Smooth muscle cell (in vitro differentiated cells): ENCODE data around the gene MB21D2. TPM values are rescaled to one million over a fixed set of nuclear protein-coding genes. Genes with fewer than 3 reads are reported as not detected.

Experiments used
- DNase-seq: peaks from one replicate; lab custom pipeline; 2025; ENCODE audit not compliant: unreplicated experiment; lab: John Stamatoyannopoulos, UW
- H2AFZ ChIP-seq: fragments of 200-600 bp; sonication (generic); 2 replicates; pipeline ENCODE4 v1.6.0; 2016; ENCODE audit warnings: antibody characterized with exemption, low read depth, mild to moderate bottlenecking
- H3F3A ChIP-seq: fragments of 200-600 bp; sonication (generic); 2 replicates; pipeline ENCODE4 v1.6.0; 2017; ENCODE audit warnings: antibody characterized with exemption, low read depth
- H3K27ac ChIP-seq: fragments of 200-600 bp; sonication (generic); 2 replicates; pipeline ENCODE4 v1.5.1; 2016; ENCODE audit warnings: low read depth, mild to moderate bottlenecking
- H3K27me3 ChIP-seq: fragments of 200-600 bp; sonication (generic); 2 replicates; pipeline ENCODE4 v1.6.1; 2016; ENCODE audit warnings: low read depth, mild to moderate bottlenecking
- H3K36me3 ChIP-seq: fragments of 200-600 bp; sonication (generic); 2 replicates; pipeline ENCODE4 v1.5.1; 2016; ENCODE audit warnings: low read depth
- H3K4me1 ChIP-seq: fragments of 200-600 bp; sonication (generic); 2 replicates; pipeline ENCODE4 v1.5.1; 2016; ENCODE audit warnings: low read depth
- H3K4me2 ChIP-seq: fragments of 200-600 bp; sonication (generic); 2 replicates; pipeline ENCODE4 v1.6.0; 2016; ENCODE audit warnings: mild to moderate bottlenecking
- H3K4me3 ChIP-seq: fragments of 200-600 bp; sonication (generic); 2 replicates; pipeline ENCODE4 v1.5.1; 2016; ENCODE audit warnings: mild to moderate bottlenecking
- H3K79me2 ChIP-seq: fragments of 200-600 bp; sonication (generic); 2 replicates; pipeline ENCODE4 v1.6.0; 2016; ENCODE audit warnings: low read depth, mild to moderate bottlenecking
- H3K9ac ChIP-seq: fragments of 200-600 bp; sonication (generic); 2 replicates; pipeline ENCODE4 v1.6.0; 2016; ENCODE audit warnings: low read depth
- H3K9me3 ChIP-seq: fragments of 200-600 bp; sonication (generic); replicated peaks from 2 replicates; pipeline ENCODE4 v1.5.1; 2016; ENCODE audit warnings: low read depth
- H4K20me1 ChIP-seq: fragments of 200-600 bp; sonication (generic); 2 replicates; pipeline ENCODE4 v1.6.0; 2016; ENCODE audit warnings: low read depth
- WGBS: methylation state at CpG from one replicate; pipeline ENCODE4 v1.1.7; 2016; ENCODE audit warnings: low lambda C conversion rate; 5-methylcytosine and 5-hydroxymethylcytosine counted together
- polyA plus RNA-seq: library from polyadenylated mRNA; unstranded; fragments of >200 nt; fragmentation: Nextera tagmentation; extraction: Ambion mirVana; gene quantifications from 2 replicates; pipeline ENCODE4 v1.2.1, GENCODE V29; 2016
- total RNA-seq: library from RNA; depleted of rRNA; stranded (reverse); fragments of >200 nt; gene quantifications from 2 replicates; pipeline ENCODE4 v1.2.3, GENCODE V29; 2014
- TF ChIP-seq, protein P1 (sequence below): fragments of 200-600 bp; sonication (generic); IDR thresholded peaks from 2 replicates; pipeline ENCODE4 v1.5.1; 2017; ENCODE audit warnings: borderline replicate concordance, mild to moderate bottlenecking, antibody characterized with exemption; ENCODE audit not compliant: insufficient read depth, poor library complexity, severe bottlenecking

The MB21D2 gene
- total and polyA plus RNA-seq, 2 experiments from 2014 or later: 5.2 to 17.1 TPM

DNA sequence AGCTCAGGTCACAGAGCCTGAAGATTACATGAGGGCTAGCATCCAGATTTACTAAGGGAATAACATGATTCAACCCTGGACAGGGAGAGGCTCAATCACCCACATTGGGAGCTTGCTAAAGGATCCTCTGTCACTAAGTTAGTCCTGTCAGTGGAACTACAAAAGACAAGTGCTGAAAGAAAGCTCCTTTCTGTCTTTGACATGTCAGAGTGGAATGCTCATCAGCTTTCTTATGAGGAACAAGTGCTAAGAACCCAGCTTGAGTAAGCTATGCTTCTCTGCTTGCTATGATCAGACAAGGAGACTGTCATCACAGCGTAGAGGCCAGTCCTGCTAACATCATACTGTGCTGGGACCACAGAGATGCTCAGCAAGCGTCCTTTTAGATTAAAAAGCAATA is 74.5 kb downstream of the MB21D2 start:
- no peak for DNase-seq
- Histone ChIP-seq H2AFZ (no peak overlapping the region), H3K9me3 (no peaks in the 10 kb centered on the region), H4K20me1 (peaks cover 19% of the 10 kb centered on the region), H3K36me3 (no peaks in the 10 kb centered on the region), H3K4me1 (peaks cover 4% of the 10 kb centered on the region), H3K79me2 (peaks cover 60% of the 10 kb centered on the region), H3K4me3 (no peak overlapping the region), H3K4me2 (no peak overlapping the region), H3K9ac (no peak overlapping the region), H3F3A (no peaks in the 10 kb centered on the region), H3K27me3 (no peaks in the 10 kb centered on the region), H3K27ac (no peak overlapping the region)
- TF ChIP-seq, protein P1, sequence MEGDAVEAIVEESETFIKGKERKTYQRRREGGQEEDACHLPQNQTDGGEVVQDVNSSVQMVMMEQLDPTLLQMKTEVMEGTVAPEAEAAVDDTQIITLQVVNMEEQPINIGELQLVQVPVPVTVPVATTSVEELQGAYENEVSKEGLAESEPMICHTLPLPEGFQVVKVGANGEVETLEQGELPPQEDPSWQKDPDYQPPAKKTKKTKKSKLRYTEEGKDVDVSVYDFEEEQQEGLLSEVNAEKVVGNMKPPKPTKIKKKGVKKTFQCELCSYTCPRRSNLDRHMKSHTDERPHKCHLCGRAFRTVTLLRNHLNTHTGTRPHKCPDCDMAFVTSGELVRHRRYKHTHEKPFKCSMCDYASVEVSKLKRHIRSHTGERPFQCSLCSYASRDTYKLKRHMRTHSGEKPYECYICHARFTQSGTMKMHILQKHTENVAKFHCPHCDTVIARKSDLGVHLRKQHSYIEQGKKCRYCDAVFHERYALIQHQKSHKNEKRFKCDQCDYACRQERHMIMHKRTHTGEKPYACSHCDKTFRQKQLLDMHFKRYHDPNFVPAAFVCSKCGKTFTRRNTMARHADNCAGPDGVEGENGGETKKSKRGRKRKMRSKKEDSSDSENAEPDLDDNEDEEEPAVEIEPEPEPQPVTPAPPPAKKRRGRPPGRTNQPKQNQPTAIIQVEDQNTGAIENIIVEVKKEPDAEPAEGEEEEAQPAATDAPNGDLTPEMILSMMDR: no peak
- WGBS: 94% methylated on average over 2 of the region's 2 CpGs

DNA sequence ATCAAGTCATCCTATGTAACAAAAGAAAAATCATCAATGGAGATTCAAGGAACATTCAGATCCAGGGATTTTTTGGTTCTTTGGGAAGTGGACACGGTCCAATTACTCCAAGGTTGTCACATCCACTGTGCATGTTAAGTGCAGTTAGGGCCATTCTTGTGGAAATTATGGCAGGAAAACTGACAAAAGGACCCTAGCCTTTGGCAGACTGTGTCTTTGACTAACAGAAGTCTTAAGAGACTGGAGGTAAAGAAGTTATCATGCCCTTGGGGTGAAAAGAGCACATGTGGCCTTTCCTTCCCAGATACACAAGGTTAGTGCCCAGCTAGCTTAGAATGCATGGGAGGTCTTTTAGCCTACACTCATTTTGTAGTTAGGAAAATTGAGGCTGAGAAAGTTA is 74.9 kb downstream of the MB21D2 start:
- H2AFZ ChIP-seq: no peak overlapping the region

DNA sequence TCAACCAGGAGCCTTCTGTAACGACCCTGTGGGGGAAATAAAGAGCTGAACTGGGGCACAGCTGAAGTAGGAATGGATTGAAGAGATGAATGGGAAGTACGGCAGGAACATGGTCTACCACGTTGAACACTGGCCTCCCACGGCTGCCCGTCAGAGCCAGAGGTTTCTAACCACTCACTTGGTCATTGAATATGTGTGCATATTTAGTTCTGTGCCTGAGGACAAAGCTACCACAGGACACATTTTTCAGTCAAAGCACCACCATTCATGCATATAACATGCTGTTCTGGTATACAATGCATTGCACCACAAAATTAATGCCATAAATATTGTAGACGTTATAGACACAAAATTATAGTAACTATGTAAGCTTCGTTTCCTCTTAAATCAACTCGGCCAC is 75.5 kb downstream of the MB21D2 start:
- H3K4me2 ChIP-seq: no peak overlapping the region
- H3K27me3 ChIP-seq: no peaks in the 10 kb centered on the region
- TF ChIP-seq, protein P1: no peak
- H2AFZ ChIP-seq: no peak overlapping the region
- H3K9ac ChIP-seq: no peak overlapping the region
- peaks cover 67% of the 10 kb centered on the region for H3K79me2 ChIP-seq
- no peaks in the 10 kb centered on the region for H3K9me3 ChIP-seq
- WGBS: 89% methylated on average over 8 of the region's 8 CpGs
- H3F3A ChIP-seq: no peaks in the 10 kb centered on the region
- H3K4me3 ChIP-seq: no peak overlapping the region
- peaks cover 19% of the 10 kb centered on the region for H4K20me1 ChIP-seq
- no peak for DNase-seq
- no peaks in the 10 kb centered on the region for H3K4me1 ChIP-seq
- H3K36me3 ChIP-seq: no peaks in the 10 kb centered on the region
- H3K27ac ChIP-seq: no peak overlapping the region

More for the DNA sequence above, 74.9 kb downstream of the MB21D2 start:
- WGBS: 94% methylated on average over 1 of the region's 1 CpG
- H3F3A ChIP-seq: no peaks in the 10 kb centered on the region
- no peaks in the 10 kb centered on the region for H3K4me1 ChIP-seq
- H3K27ac ChIP-seq: no peak overlapping the region
- H4K20me1 ChIP-seq: peaks cover 19% of the 10 kb centered on the region
- no peaks in the 10 kb centered on the region for H3K27me3 ChIP-seq
- H3K9me3 ChIP-seq: no peaks in the 10 kb centered on the region
- no peak overlapping the region for H3K4me2 ChIP-seq
- no peak overlapping the region for H3K9ac ChIP-seq
- TF ChIP-seq, protein P1: no peak
- no peak for DNase-seq
- H3K36me3 ChIP-seq: no peaks in the 10 kb centered on the region
- H3K4me3 ChIP-seq: no peak overlapping the region
- peaks cover 64% of the 10 kb centered on the region for H3K79me2 ChIP-seq

DNA sequence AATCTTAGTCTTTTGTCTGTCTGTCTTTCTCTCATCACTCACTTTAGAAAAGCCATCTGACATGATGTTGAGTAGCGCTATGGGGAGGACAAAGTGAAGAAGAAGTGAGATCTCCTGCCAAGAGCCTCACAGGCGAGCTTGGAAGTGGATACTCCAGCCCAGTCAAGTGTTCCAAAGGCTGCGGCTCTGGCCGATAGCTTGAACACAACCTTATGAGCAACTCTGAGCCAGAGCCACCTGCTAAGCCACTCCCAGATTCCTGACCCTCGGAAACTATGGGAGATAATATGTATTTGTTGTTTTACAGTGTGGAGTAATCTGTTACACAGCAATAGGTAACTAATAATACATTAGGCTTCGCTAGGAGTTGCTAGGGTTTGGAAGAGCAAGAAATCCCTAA is 76.2 kb downstream of the MB21D2 start:
- Histone ChIP-seq H3K27ac (no peak overlapping the region), H3K9me3 (no peaks in the 10 kb centered on the region), H2AFZ (no peak overlapping the region), H3F3A (no peaks in the 10 kb centered on the region), H3K4me3 (no peak overlapping the region), H3K4me2 (no peak overlapping the region), H3K36me3 (no peaks in the 10 kb centered on the region), H3K4me1 (no peaks in the 10 kb centered on the region), H3K9ac (no peak overlapping the region), H3K27me3 (no peaks in the 10 kb centered on the region), H3K79me2 (peaks cover 62% of the 10 kb centered on the region), H4K20me1 (peaks cover 19% of the 10 kb centered on the region)
- TF ChIP-seq, protein P1: no peak
- no peak for DNase-seq
- 88% methylated on average over 6 of the region's 6 CpGs for WGBS
